ENCODE measurements around the gene BRIX1. TPM values are rescaled to one million over a fixed set of nuclear protein-coding genes. Genes with fewer than 3 reads are reported as not detected.

The BRIX1 gene
- total and polyA plus RNA-seq, 2 experiments from 2014 or later = 72.6 to 171 TPM

DNA sequence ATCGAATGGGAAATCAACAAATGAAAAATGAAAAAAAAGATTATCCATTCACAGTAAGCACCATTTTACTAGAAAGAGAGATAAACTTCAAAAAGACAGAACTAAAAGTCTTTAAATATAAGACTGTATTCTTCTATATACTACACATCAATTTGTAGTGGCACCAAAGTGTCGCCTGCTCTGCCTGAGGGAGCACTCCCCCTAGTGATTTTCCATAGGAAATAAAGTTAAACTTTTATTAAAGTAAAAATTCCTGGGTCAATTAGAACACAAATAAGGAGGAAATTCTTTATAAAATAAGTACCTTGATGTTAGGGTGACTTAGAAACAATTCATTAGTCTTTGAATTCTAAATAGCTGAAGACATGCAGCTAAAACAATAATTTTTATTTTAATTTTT lies 9.9 kb upstream of the BRIX1 start:
- peaks cover 2% of the 10 kb centered on the region; the same call in 1 of the 3 replicates for H3K4me1 Mint-ChIP-seq
- no peaks in the 10 kb centered on the region for H3K9me3 Mint-ChIP-seq
- no peak overlapping the region for H3K27ac Mint-ChIP-seq
- DNase-seq (ENCODE audit: low spot score) (peak; percentile 46), ATAC-seq (peak; percentile 34; the same call in 1 of the 3 replicates)
- Histone ChIP-seq H3K9me2 (ENCODE audit: insufficient read depth) (no peaks in the 10 kb centered on the region), H3K79me2 (replicated peaks; ENCODE audit: insufficient read depth) (no peaks in the 10 kb centered on the region), H3K27me3 (ENCODE audit: insufficient read depth) (no peaks in the 10 kb centered on the region), H3K36me3 (ENCODE audit: insufficient read depth) (peaks cover 28% of the 10 kb centered on the region; the same call in 1 of the 2 replicates), H4K20me1 (replicated peaks; ENCODE audit: insufficient read depth) (no peaks in the 10 kb centered on the region), H3K4me1 (ENCODE audit: insufficient read depth) (no peaks in the 10 kb centered on the region), H3F3A (replicated peaks; ENCODE audit: low read depth) (no peaks in the 10 kb centered on the region; the same call in 1 of the 2 replicates), H3K27ac (ENCODE audit: low read depth) (peak overlapping the region; percentile 68; the same call in 1 of the 2 replicates), H3K4me2 (no peak overlapping the region), H2AFZ (no peak overlapping the region), H3K4me3 (no peak overlapping the region)
- peaks cover 46% of the 10 kb centered on the region for H3K36me3 Mint-ChIP-seq (ENCODE audit: low read depth)
- TF ChIP-seq CTCF (conservative IDR thresholded peaks at IDR 0.05; ENCODE audit: low read depth in 2 of 2) = peak; percentile 61 to 71
- no peak for TF ChIP-seq REST (IDR thresholded peaks at IDR 0.05; ENCODE audit: unreplicated experiment)
- peaks cover 3% of the 10 kb centered on the region for H3K27me3 Mint-ChIP-seq (ENCODE audit: insufficient read depth, low read depth, poor library complexity)
- no peak overlapping the region for H3K4me3 Mint-ChIP-seq

GRCh38 chr5:34913072-34913471 lies 2.4 kb upstream of the BRIX1 start:
- Histone ChIP-seq H3K9me2 (ENCODE audit: insufficient read depth) (no peaks in the 10 kb centered on the region), H3K36me3 (ENCODE audit: insufficient read depth) (peaks cover 41% of the 10 kb centered on the region; the same call in 1 of the 2 replicates), H3K4me1 (ENCODE audit: insufficient read depth) (peaks cover 21% of the 10 kb centered on the region), H3K4me2 (no peak overlapping the region), H4K20me1 (replicated peaks; ENCODE audit: insufficient read depth) (peaks cover 20% of the 10 kb centered on the region), H3K27me3 (ENCODE audit: insufficient read depth) (no peaks in the 10 kb centered on the region), H3F3A (replicated peaks; ENCODE audit: low read depth) (0 out of 2 replicates have a peak, but pooled peaks cover 10% of the 10 kb centered on the region), H2AFZ (no peak overlapping the region), H3K4me3 (no peak overlapping the region), H3K79me2 (replicated peaks; ENCODE audit: insufficient read depth) (peaks cover 66% of the 10 kb centered on the region), H3K27ac (ENCODE audit: low read depth) (no peak overlapping the region)
- peaks cover 22% of the 10 kb centered on the region for H3K4me1 Mint-ChIP-seq
- no peaks in the 10 kb centered on the region for H3K9me3 Mint-ChIP-seq
- no peak overlapping the region; the same call in 2 of the 3 replicates for H3K4me3 Mint-ChIP-seq
- H3K36me3 Mint-ChIP-seq (ENCODE audit: low read depth) = peaks cover 59% of the 10 kb centered on the region
- DNase-seq (ENCODE audit: low spot score) (no peak), ATAC-seq (no peak)
- H3K27ac Mint-ChIP-seq = no peak overlapping the region
- H3K27me3 Mint-ChIP-seq (ENCODE audit: insufficient read depth, low read depth, poor library complexity) = peaks cover 2% of the 10 kb centered on the region
- TF ChIP-seq ZNF331 (CRISPR knock-in tag; IDR thresholded peaks at IDR 0.05; ENCODE audit: low read depth) = no peak
- TF ChIP-seq EZH2 (IDR thresholded peaks at IDR 0.05; ENCODE audit: low read depth, unreplicated experiment) = no peak
- no peak for TF ChIP-seq CTCF (conservative IDR thresholded peaks at IDR 0.05; ENCODE audit: low read depth in 2 of 2)
- TF ChIP-seq NANOG (IDR thresholded peaks at IDR 0.05; ENCODE audit: borderline replicate concordance) = no peak
- no peak for TF ChIP-seq REST (IDR thresholded peaks at IDR 0.05; ENCODE audit: unreplicated experiment)
- TF ChIP-seq ZNF114 (CRISPR knock-in tag; IDR thresholded peaks at IDR 0.05) = no peak
- TF ChIP-seq ETS1 (IDR thresholded peaks at IDR 0.05) = no peak
- no peak for TF ChIP-seq STAT1 (IDR thresholded peaks at IDR 0.05; ENCODE audit: unreplicated experiment)
- no peak for TF ChIP-seq EZH2phosphoT487 (IDR thresholded peaks at IDR 0.05; ENCODE audit: unreplicated experiment)
